GM19239 (cell line): ENCODE measurements around the gene PRUNE1.

Experiments
- DNase-seq: peaks from one replicate; pipeline ENCODE4 v3.0.0; 2011; ENCODE audit warnings: low spot score; ENCODE audit not compliant: insufficient read length
- FAIRE-seq: peaks from 2 replicates; lab custom pipeline; 2011; peaks lifted over from hg19 to GRCh38; lab: Jason Lieb, UNC

The PRUNE1 gene

DNA sequence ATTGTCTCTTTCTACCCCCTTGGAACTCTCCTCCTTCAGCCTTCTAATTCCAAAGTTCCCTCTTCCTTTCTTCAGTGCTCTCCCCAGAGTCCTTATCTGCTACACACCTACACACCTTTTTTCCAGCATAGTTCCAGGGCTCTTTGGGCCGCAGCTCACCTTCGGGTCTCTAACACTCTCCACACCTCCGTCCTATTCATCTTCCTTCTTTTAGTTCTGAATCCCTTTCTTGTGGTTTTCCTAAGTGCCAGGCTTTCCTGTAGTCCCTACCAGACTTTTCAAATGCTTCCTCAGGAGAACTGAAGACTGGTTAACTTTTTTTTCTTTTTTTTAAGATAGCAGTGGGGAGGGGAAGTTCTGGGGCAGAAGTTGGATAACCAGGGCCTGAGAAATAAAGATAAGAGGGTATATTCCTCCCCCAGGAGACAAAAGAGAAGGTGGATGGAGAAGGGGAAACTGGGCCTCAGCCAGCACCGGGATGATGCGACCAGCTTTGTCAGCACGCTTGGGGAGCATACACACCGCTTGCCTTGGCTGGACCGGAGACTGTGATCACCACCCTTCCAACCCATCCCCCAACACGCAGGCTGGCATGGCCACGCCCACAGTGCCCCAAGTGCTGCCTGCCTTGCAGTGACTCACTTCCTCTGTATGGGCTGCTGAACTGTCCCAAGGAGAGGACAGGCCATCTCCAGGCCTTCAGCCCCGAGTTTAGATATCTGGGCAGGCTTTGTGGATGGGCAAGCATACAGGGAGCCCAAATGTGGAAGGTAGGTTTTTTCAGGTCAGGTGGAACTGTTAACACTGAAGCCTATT, 31.2 kb upstream of the PRUNE1 start:
- no peak for DNase-seq
- FAIRE-seq, result no peak

DNA sequence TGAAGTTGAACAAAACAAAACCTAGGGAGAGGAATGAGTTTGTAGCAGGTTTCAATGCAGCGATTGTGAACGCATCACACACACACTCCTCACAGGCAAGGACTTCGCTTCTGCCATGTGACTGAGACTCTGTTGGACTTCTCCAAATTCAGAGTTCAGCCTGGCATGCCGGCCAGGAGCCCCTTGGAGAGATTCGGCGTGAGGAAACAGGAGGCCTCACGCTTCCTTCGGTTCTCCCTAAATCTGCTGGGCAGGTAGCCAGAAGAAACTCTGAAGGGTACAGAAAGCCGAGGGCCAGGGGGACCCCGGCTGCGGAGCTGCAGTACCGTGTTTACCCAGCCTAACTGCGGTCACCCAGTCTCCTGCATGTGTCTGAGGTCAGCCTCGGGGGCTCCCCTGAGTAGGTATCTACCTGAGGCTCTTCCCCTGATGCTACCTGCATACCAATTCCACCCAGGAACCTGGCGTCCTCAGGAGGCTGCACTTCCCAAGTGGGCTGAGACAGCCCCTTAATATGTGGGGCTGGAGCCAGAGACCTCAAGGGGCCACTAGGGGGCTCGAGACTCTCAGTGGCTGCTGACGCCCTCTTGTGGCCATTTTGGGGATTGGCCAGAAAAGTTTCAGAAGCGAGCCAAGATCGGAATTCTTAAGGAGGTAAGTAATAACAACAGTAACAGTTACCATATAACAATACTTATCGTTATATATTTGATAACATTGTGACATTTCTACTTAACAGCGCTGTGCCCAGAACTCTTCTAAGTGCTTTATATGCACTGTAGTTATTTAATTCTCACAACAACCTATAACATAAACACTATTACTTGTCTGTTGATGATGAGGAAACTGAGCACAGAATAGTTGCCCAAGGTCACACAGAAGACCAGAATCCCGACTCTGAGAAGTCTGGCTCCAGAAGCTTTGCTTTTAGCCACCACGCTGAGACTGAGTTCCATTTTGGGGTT, 28.9 kb upstream of the PRUNE1 start:
- FAIRE-seq (peak; percentile 94), DNase-seq (peak; percentile 88)

DNA sequence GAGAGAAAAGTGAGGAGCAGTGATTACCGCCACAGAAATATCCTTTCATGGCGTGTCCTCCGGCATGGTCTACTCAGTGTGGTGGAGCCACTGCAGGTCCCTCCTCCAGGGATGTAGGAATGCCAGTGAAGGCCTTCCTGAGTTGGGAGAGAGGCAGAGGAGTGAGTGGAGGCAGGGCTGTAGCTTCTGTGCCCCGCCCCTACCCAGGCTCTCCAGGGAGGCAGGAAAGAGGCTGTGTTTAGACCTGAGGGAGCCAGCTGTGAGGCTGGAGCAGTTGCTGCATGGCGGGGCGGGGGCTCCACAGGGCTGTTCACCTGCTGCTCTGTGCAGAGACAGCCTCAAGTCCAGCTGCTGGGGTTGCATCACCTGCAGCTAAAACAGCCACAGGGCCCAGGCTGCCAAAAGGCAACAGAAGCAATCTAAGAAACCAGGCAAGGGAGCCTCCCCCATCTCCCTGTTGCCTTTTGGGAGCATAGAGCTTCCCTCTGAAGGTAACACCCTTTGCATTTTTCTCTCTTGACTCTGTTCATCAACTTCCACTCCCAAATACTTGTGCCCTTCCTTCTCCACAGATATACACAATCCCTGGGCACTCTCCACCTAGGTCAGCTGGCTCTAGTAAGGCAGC, 27.0 kb upstream of the PRUNE1 start:
- FAIRE-seq, result no peak
- no peak for DNase-seq

DNA sequence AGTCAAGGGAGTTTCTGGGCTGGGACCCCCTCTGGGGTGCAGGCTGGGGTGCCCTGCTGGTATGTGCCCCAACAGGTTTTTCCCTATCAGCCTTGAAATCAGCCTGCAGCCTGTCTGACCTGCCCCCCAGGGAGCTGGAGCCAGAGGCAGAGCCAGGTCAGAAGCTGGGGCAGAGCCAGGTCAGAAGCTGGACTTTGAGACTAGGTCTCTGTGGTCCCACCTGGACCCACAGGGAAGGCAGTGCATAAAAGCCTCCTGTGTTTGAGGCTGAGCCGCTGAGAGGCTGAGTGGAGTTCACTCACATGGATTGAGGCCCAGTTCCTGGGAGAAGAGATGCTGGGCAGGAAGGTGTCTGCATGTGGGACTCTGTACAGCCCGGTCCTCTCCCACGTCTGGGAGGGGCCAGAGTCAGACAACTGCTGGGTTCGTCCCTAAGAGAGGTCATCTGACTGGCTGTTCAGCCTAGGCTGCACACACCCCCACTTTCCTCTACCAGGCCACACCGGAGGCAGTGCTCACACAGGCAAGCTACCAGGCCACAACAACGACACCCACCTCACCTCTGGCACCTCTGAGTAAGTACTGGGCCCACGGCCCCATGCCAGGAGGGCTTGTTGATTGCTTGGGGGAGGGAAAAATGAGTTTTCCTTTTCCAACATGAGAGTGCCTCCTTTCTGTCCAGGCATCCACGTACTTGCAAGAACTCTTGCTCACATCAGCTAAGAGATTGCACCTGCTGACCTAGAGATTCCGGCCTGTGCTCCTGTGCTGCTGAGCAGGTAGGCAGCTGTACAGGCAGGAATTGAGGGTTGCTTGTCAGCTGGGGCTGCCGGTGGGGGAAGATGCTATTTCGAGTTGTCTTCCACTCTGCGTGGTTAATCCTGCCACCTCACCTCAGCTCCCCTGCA, 26.2 kb upstream of the PRUNE1 start, which contains the start of gene ANXA9:
Gene ANXA9 (plus strand): TSS at position 488 of the 908 bp plus-strand sequence. CDS start 814 bp downstream, outside the sequence.
- no peak for FAIRE-seq

DNA sequence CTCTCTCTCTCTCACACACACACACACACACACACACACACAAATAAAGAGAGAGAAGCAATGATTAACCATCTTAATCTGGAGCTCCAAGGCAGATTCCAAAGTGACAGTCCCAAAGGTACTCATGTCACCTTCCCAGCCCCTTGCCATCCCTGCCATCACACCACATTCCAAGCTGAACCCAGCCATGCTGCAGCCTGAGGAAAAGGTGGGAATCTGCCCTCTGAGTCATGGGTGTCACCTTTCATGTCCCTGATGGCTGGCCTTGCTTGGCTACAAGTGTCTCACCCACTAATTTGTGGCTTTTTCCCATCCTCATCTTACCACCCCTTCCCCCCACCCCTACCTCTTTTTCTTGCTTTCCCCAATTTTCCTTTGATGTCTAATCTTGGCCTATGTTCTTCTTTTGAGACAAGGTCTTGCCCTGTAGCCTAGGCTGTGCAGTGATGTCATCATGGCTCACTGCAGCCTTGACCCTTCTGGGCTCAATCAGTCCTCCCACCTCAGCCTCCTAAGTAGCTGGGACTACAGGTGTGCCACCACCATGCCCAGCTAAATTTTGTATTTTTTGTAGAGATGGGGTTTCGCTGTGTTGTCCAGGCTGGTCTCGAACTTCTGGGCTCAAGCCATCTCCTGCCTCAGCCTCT, 22.9 kb upstream of the PRUNE1 start:
- no peak for FAIRE-seq
- DNase-seq, result no peak

More for the DNA sequence above, 26.2 kb upstream of the PRUNE1 start, which contains the start of gene ANXA9:
- no peak for DNase-seq

DNA sequence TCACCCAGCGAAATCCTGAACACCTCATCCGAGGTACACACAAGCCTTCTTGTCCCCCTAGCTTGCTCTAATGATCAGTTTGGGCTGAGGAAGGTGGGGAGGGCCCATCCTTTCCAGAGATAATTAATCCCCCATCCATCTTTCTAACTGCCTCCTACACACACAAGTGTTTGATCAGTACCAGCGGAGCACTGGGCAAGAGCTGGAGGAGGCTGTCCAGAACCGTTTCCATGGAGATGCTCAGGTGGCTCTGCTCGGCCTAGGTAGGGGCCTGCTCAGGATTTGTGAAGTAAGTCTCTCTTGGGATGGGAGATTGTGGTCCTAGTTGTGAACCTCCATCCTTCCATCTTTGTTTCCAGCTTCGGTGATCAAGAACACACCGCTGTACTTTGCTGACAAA, 20.3 kb upstream of the PRUNE1 start:
- FAIRE-seq (no peak), DNase-seq (no peak)

DNA sequence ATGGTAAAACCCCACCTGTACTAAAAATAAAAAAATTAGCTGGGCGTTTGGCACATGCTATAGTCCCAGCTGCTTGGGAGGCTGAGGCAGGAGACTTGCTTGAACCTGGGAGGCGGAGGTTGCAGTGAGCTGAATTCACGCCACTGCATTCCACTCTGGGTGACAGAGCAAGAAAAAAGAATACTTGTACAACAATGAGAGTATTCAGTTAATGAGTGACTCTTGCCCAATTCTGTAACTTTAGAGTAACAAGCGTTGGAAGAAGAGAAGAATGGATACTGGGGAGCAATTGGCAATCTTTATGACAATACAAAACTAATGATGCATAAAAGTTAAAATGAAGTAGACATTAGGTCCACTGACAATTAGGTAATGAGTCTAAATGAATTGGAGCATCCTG, 15.6 kb upstream of the PRUNE1 start:
- no peak for FAIRE-seq

DNA sequence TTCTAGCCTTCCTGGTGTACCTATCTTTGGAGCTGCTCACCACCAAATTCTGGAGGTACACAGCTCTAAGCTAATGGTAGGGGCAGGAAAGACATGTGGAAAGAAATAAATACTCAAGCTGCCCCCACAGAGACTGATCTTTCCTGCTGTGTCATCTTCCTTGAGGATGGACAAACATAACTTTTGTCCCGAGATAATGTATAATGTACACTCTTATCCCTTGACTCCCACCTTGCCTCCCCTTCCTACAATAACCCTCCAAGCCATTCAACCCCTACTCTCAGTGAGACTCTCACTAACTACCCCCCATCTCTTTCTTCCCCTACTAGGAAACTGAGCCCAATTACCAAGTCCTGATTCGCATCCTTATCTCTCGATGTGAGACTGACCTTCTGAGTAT, 14.0 kb upstream of the PRUNE1 start:
- DNase-seq, result no peak
- FAIRE-seq, result no peak

More for the DNA sequence above, 15.6 kb upstream of the PRUNE1 start:
- DNase-seq, result no peak

DNA sequence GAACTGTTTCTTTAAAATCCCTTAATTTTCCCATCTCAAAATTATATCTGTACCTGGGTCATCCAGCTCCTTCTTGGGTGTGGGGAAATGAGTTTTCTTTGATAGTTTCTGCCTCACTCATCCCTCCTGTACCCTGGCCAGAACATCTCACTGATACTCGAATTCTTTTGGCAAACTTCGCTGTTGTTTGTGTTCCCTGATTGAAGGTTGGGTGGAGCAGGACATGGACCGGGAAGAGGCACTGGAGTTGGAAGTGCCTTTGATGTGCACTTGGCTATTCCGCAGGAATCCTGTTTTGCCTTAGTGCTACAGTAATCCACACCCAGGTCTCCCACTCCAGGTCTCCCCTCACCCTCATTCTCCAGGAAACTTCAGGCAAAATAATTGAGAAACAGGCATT, 12.8 kb upstream of the PRUNE1 start:
- DNase-seq (no peak), FAIRE-seq (no peak)

DNA sequence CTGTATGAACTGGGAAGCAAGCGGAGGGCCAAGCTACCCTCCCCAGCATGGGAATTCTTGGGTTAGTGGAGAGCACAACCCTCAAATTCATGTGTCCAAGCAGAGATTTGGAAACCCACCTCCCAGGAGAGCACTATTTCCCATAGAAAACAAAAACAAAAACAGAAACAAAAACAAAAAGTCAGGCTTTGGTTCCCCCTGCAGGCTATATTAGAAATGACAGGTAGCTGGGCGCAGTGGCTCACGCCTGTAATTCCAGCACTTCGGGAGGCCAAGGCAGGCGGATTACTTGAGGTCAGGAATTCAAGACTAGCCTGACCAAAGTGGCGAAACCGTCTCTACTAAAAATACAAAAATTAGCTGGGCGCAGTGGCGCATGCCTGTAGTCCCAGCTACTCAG, 12.4 kb upstream of the PRUNE1 start:
- peak; percentile 38 for DNase-seq
- peak; percentile 58 for FAIRE-seq

DNA sequence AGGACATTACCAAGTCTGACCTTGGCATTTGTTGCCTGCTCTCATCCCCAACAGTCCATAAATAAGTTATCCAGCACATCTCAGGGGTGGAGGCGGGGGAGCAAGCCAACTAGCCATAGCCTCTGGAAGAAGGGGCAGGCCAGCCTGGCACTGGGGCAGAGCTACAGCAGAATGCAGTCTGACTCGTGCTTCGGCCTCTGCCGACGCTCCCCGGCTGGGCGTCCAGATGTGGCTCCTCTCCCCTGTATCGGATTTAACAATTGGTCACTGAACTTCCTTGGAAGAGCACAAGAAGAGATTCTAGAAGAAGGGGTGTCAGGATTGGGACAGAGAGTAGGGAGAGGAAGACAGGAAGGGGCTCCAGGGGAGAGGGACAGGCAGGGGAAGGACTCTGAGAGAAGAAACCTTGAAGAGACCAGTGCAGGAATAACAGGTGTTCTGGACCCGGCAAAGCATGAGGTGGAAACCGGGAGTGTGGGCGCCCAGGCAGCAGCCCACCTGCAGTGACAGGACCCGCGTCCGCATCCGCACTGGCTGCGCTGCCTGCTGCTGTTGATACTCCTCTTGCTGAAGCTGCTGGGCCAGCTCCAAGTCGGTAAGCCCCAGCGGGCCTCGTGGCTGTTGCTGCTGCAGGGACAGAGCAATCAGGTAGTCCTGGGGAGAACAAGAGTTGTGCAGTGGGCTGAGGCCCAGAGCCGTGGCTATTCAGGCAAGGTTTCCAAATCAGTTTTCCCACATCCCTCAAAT, 10.9 kb upstream of the PRUNE1 start:
- no peak for FAIRE-seq

DNA sequence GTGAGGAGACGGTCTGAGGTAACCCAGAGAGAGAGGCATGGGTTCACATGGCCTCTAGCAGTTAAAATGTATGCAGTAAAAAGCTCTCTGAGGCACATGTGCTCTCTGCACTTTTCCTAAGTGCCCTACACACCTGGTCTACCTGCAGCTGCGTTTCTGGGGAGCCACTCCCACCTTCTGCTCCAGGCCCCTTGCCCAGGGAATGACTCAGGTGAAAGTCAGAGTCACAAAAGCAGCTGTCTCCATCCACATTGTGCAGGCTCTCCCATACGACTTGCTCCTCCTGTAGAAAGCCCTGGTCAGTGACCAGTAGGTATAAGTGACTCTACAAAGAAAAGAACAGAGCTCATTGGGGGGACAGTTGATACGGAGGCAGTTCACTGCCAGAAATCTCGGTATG, 10.3 kb upstream of the PRUNE1 start:
- FAIRE-seq, result no peak
- DNase-seq, result no peak

More for the DNA sequence above, 10.9 kb upstream of the PRUNE1 start:
- no peak for DNase-seq

DNA sequence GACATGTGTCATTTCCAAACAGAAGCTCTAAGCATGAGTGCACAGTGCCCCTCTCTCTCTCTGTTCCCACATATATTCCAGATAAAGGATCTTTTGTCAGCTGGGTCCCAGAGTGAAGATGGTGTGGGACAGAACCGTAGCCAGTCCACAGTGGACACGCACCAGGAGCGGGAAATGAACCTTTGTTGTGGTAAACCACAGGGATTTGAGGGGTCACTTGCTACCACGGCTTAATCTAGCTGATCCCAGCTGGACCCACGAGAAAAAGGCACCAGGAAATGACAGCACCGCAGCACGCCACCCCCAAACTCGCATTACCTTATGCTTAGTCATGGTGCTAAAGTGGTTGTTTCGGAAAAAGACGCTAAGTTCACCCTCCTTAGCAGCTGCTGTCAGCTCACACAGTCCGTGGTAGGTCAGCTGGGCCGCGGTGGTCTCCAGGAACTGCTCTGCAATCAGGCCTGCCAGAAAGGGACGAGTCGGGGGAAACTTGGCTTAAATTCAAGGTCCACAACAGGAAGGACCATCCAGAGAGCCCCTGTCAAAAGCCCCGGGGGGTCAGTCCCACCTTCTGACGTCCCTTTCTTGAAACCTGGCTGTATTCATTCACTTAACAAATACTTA, 9.1 kb upstream of the PRUNE1 start:
- FAIRE-seq (no peak), DNase-seq (no peak)

DNA sequence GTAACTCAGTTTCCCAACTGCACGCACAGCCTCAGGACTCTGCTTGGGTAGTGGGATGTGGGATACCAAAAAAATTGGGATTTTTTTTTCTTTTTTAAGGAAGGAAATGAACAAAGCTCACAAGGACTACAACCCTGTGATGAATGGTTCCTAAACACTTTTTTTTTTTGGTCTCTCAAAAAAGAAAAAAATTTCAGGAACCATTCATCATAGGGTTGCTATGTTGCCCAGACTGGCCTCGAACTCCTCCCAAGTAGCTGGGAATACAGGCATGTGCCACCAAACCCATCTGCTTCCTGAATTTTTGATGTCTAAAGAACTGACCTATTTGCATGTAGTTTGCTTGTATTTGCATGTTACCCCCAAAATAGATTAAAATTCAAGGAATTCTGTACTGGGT, 8.3 kb upstream of the PRUNE1 start:
- FAIRE-seq (no peak), DNase-seq (no peak)

DNA sequence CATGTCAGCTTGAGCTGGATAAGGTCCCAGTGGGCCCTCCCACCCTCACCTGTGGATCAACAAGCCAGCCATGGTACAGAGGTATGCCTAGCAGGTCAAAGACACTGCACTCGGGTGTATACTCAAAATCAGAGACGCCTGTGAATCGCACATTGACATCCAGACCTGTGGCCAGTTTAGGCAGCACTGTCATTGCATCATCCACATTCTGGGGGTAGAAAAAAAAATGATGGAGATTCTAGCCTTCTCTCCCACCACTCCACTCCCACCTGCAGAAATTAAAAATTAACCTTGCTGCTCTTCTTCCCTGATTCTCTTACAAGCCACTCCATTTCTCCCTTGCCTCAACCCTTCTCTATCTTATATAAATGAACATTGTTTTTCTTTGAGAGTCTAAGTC, 7.8 kb upstream of the PRUNE1 start:
- DNase-seq (no peak), FAIRE-seq (no peak)

DNA sequence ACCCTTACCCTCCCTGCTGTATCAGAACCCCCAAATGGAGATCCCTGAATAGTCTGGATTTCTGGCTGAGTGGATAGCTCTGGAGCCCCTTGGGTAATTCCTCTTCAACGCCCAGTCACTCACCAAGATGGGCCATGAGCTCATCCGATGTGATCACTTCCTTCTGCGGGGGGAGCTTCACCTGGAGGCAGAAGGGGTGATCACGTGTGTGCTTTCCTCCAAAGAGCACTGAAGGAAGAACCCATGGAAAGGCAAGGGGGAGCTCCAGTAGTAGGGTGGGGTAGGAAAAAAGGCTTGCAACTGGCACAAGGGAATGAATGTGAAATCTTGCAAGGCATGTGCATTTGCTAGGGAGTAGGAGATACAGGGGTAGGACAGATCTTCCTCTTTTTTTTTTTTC, 6.6 kb upstream of the PRUNE1 start:
- FAIRE-seq (no peak), DNase-seq (no peak)

DNA sequence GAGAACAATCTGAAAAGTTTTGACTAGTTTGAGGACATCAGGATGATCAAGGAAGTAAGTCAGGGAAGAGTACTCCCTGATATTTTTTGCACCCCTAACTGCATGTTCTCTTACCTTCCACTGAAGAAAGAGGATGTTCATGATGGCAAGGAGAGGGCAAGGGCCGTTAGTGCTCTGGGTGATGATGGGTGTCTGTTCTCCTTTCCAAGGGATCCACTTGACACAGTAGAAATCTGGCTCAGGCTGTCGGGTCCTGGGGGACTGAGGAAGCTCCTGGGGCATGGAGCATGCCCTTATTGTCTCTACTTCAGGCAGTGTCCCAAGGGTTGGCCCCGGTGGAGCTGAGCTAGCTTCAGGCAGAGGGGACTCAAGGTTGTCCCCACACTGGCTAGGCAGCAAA, 6.2 kb upstream of the PRUNE1 start:
- DNase-seq (no peak), FAIRE-seq (no peak)

DNA sequence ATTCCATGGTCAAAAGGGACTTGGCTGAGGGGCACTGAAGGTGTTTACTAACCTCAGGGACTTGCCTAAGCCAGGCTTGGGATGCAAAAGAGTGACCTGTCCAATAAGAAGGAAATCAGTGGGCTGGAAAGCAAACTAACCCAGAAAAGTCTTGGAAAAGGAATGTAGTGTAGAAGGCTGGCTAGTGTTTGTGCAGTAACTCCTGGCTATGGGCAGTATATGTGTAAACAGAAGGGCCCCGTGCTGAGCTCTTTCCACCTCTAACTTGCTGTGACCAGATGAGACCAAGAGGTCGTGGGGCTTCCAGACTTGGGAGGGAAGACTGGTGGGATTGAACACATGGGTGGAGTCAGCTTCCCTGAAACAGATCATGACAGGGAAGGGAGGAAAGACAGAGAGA, 5.6 kb upstream of the PRUNE1 start:
- DNase-seq, result no peak
- FAIRE-seq, result no peak
